Nephron (organoid): ENCODE data around the gene MGAT4C.
"Not testable (repeated sequence)": the region's sequence is repeated elsewhere in the genome, so short reads cannot be mapped to it uniquely, and the experiment has no call there.

ENCODE experiments used
- H3K27ac Mint-ChIP-seq, 3 experiments: 2 replicates each; pipeline ENCODE4 v1.8.0; 2020; ENCODE audit warnings: mixed read lengths in 3 of 3, mild to moderate bottlenecking in 2 of 3, moderate library complexity in 1 of 3
- H3K27me3 Mint-ChIP-seq: 2 replicates; pipeline ENCODE4 v1.8.0; 2021; ENCODE audit warnings: low read depth, mild to moderate bottlenecking, moderate library complexity, mixed read lengths
- H3K36me3 Mint-ChIP-seq: 2 replicates; pipeline ENCODE4 v1.8.0; 2020; ENCODE audit warnings: low read depth, mixed read lengths
- H3K4me1 Mint-ChIP-seq: 2 replicates; pipeline ENCODE4 v1.8.0; 2020; ENCODE audit warnings: mixed read lengths
- H3K4me3 Mint-ChIP-seq, 3 experiments: 2 replicates each; pipeline ENCODE4 v1.8.0; 2020; ENCODE audit warnings: mild to moderate bottlenecking in 3 of 3, mixed read lengths in 3 of 3, moderate library complexity in 2 of 3
- H3K9me3 Mint-ChIP-seq: 2 replicates; pipeline ENCODE4 v1.8.0; 2020; ENCODE audit warnings: mixed read lengths
- TF ChIP-seq, protein P1 (sequence below), 3 experiments: fragments of 200-600 bp; sonication (generic); IDR thresholded peaks; one replicate each; pipeline ENCODE4 v1.5.0; 2021; ENCODE audit warnings: antibody characterized with exemption in 3 of 3; ENCODE audit not compliant: unreplicated experiment in 3 of 3

MGAT4C gene

DNA sequence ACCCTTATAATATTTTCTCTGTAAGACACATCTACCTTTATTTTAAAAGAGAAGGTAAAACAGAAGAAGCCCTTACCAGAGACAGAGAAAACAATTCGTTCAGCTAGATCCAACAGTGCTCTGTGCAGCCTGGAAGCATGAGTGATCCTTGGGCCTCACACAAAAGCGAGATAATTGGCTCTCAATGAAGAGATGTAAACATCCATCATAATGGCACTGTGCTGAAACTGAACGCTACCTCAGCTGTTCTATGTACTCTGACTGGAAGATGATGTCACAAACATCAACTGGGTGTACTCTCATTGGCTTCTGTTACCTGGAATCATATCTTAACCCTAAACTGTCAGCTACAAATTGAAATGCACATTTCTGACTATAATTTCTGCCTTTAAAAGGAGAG lies at the start of gene MGAT4C:
MGAT4C (minus strand) TSS at position 229 of the 400 bp plus-strand sequence.
- H3K27me3 Mint-ChIP-seq, result no peaks in the 10 kb centered on the region
- H3K4me1 Mint-ChIP-seq, result no peaks in the 10 kb centered on the region
- TF ChIP-seq, protein P1, sequence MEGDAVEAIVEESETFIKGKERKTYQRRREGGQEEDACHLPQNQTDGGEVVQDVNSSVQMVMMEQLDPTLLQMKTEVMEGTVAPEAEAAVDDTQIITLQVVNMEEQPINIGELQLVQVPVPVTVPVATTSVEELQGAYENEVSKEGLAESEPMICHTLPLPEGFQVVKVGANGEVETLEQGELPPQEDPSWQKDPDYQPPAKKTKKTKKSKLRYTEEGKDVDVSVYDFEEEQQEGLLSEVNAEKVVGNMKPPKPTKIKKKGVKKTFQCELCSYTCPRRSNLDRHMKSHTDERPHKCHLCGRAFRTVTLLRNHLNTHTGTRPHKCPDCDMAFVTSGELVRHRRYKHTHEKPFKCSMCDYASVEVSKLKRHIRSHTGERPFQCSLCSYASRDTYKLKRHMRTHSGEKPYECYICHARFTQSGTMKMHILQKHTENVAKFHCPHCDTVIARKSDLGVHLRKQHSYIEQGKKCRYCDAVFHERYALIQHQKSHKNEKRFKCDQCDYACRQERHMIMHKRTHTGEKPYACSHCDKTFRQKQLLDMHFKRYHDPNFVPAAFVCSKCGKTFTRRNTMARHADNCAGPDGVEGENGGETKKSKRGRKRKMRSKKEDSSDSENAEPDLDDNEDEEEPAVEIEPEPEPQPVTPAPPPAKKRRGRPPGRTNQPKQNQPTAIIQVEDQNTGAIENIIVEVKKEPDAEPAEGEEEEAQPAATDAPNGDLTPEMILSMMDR (IDR thresholded peaks at IDR 0.05; ENCODE audit: unreplicated experiment in 3 of 3), result no peak
- H3K27ac Mint-ChIP-seq, result peak within 1 kb of the TSS in 1 of 3 experiments; percentile 3
- no peaks in the 10 kb centered on the region for H3K36me3 Mint-ChIP-seq
- H3K4me3 Mint-ChIP-seq, result peak within 1 kb of the TSS; percentile 59 to 81 (median 69)
- H3K9me3 Mint-ChIP-seq, result no peaks in the 10 kb centered on the region

DNA sequence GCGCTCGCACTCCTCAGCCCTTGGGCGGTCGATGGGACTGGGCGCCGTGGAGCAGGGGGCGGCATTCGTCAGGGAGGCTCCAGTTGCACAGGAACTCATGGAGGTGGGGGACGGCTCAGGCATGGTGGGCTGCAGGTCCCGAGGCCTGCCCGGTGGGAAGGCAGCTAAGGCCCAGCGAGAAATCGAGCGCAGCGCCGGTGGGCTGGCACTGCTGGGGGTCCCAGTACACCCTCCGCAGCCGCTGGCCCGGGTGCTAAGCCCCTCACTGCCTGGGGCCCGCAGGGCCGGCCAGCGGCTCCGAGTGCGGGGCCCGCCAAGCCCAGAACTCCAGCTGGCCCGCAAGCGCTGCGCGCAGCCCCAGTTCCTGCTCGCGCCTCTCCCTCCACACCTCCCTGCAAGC lies 40.2 kb upstream of the MGAT4C start:
- not testable (repeated sequence) for H3K9me3 Mint-ChIP-seq, H3K4me3 Mint-ChIP-seq, H3K27ac Mint-ChIP-seq, H3K36me3 Mint-ChIP-seq, H3K4me1 Mint-ChIP-seq, H3K27me3 Mint-ChIP-seq

DNA sequence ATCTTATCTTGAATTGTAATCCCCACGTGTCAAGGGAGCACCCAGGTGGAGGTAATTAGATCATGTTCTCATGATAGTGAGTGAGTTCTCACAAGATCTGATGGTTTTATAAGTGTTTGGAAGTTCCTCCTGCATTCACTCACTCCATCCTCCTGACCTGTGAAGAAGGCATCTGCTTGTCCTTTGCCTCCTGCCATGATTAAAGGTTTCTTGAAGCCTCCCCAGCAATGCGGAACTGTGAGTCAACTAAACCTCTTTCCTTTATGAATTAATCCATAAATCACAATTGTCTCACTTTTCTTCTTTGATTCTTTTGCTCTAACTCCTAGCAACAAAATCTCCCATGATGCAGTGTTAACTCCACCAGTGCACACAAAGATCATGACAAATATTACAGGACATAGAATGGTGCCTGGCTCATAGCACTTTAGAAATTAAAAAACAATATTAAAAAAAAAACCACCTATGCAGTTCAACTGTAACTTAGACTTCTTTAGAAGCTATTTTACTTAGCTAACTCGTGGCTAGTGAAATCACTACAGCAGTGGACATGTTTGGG lies 37.6 kb upstream of the MGAT4C start:
- no peak overlapping the region for H3K27ac Mint-ChIP-seq
- no peaks in the 10 kb centered on the region for H3K9me3 Mint-ChIP-seq
- H3K4me1 Mint-ChIP-seq, result no peaks in the 10 kb centered on the region
- TF ChIP-seq, protein P1 (IDR thresholded peaks at IDR 0.05; ENCODE audit: unreplicated experiment in 3 of 3), result no peak
- no peaks in the 10 kb centered on the region for H3K27me3 Mint-ChIP-seq
- peaks cover 4% of the 10 kb centered on the region for H3K36me3 Mint-ChIP-seq
- no peak overlapping the region for H3K4me3 Mint-ChIP-seq

DNA sequence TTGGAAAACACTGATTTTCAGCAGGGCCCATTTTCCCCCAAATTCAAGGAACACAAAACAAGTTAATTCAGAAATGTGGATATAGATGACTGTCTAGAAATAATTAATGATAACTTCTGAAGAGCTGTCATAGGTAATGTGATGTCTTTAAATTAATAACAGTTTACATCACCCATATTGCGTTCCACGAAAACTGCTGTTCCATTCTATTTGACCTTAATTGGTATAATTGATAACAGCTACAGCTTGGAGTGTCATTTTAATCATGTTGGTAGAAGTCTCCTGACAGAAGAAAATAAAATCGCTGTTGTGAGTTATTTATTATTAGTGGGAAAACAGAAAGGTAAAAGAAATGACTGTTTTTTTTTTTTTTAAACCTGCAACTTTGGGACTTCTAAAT lies 36.3 kb upstream of the MGAT4C start:
- H3K27me3 Mint-ChIP-seq, result no peaks in the 10 kb centered on the region
- no peak overlapping the region for H3K4me3 Mint-ChIP-seq
- H3K36me3 Mint-ChIP-seq, result peaks cover 4% of the 10 kb centered on the region
- H3K9me3 Mint-ChIP-seq, result no peaks in the 10 kb centered on the region
- TF ChIP-seq, protein P1 (IDR thresholded peaks at IDR 0.05; ENCODE audit: unreplicated experiment in 3 of 3), result no peak
- no peaks in the 10 kb centered on the region for H3K4me1 Mint-ChIP-seq
- no peak overlapping the region for H3K27ac Mint-ChIP-seq

DNA sequence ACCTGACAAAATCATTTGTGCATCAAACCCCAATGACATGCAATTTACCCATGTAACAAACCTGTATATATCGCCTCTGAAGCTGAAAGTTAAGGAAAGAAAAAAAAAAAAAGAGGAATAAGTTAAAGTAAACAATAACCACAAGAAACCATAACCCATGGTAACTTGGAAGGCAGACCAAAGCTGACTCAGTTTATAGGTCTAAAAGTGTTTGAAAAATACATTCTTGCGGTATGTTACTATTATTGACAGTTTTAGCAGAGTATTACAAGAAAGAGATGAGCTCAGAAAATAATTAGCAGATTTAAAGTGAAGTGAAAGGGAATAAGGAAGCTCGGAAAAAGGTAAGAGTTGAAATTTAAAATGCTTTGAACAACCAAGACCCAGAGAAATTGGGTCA lies 34.4 kb upstream of the MGAT4C start:
- Mint-ChIP-seq H3K27me3 (no peaks in the 10 kb centered on the region), H3K4me1 (no peaks in the 10 kb centered on the region), H3K4me3 (no peak overlapping the region), H3K36me3 (peaks cover 4% of the 10 kb centered on the region), H3K27ac (no peak overlapping the region), H3K9me3 (no peaks in the 10 kb centered on the region)
- TF ChIP-seq, protein P1 (IDR thresholded peaks at IDR 0.05; ENCODE audit: unreplicated experiment in 3 of 3), result no peak

DNA sequence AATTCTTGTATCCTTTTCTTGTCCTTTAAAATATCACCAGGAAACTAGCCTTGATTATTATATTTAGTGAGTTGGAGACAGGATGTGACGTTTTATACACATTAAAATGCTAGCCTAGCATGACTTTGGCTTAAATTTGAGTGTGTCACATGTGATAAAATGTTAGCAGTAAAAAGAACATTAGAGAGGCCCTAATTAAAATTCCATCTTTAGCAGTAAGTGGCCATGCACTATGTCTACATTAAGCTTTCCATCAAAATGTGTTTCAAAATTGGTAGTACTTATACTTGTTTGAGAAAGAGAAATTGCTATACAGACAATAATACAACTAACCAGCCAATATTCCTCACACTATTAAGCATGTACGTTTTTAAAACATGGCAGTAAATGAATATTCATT lies 29.9 kb upstream of the MGAT4C start:
- Mint-ChIP-seq H3K36me3 (peaks cover 4% of the 10 kb centered on the region), H3K27me3 (no peaks in the 10 kb centered on the region), H3K27ac (no peak overlapping the region), H3K9me3 (no peaks in the 10 kb centered on the region), H3K4me1 (no peaks in the 10 kb centered on the region), H3K4me3 (no peak overlapping the region)
- TF ChIP-seq, protein P1 (IDR thresholded peaks at IDR 0.05; ENCODE audit: unreplicated experiment in 3 of 3), result no peak
